ENCODE data around the gene SKOR2.

Gene SKOR2

DNA sequence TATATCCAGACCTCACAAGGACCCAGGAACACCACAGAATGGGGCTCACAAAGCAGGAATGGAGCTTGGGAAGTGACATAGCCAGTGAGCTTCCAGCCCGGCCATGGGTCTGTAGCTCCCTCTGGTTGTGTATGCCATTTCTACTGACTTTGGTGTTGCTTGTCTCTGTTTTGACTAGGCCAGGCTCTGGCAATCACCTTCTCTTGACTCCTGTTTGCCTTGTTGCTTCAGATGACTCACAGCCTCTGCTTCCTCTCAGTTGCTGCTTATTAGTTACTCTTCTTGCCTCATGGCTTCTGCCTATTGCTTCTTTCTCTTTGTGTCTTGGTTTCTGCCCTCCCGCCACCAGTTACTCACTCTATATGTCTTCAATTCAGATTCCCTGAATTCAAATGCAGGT lies 59.5 kb downstream of the SKOR2 start:
- TF ChIP-seq FOXM1 (IDR thresholded peaks at IDR 0.05; ENCODE audit: borderline replicate concordance, low read depth) (no peak), EP300 (IDR thresholded peaks at IDR 0.05; ENCODE audit: borderline replicate concordance) (no peak), CREB1 (IDR thresholded peaks at IDR 0.05; ENCODE audit: low read depth) (no peak), TAF1 (IDR thresholded peaks at IDR 0.05; ENCODE audit: low read depth) (no peak), YY1 (IDR thresholded peaks at IDR 0.05; ENCODE audit: low read depth) (no peak), TEAD4 (IDR thresholded peaks at IDR 0.05) (no peak), EGR1 (IDR thresholded peaks at IDR 0.05) (no peak), NFIC (IDR thresholded peaks at IDR 0.05) (no peak), ZBTB7A (IDR thresholded peaks at IDR 0.05; ENCODE audit: low read depth) (no peak), REST (IDR thresholded peaks at IDR 0.05; ENCODE audit: low read depth) (no peak), TCF12 (IDR thresholded peaks at IDR 0.05; ENCODE audit: low read depth) (no peak)
- TF ChIP-seq, protein P1, sequence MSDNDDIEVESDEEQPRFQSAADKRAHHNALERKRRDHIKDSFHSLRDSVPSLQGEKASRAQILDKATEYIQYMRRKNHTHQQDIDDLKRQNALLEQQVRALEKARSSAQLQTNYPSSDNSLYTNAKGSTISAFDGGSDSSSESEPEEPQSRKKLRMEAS (IDR thresholded peaks at IDR 0.05), result no peak

DNA sequence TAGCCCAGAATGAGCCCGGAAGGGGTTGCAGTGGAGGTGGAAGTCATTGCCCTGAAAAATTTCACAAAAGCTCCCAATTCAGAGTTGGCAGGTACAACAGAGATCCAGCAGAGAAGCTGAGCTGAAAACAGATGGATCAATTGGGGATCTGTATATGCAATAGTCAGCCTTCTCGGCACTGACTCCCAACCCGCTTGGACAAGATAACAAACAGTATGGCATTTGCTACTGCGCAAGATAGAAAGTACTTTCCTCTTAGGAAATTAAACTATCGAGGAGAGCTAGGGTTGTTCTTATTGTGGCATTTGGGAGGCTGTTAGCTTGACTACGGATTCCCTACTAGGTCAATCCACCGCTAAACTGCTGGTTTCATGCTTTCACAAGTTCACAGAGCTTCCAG lies 63.7 kb downstream of the SKOR2 start:
- TF ChIP-seq EP300 (IDR thresholded peaks at IDR 0.05; ENCODE audit: borderline replicate concordance) (no peak), RAD21 (IDR thresholded peaks at IDR 0.05; ENCODE audit: low read depth) (no peak), YY1 (IDR thresholded peaks at IDR 0.05; ENCODE audit: low read depth) (no peak), ZBTB7A (IDR thresholded peaks at IDR 0.05; ENCODE audit: low read depth) (no peak), TAF1 (IDR thresholded peaks at IDR 0.05; ENCODE audit: low read depth) (no peak), CEBPB (IDR thresholded peaks at IDR 0.05) (no peak)
- TF ChIP-seq, protein P1 (IDR thresholded peaks at IDR 0.05), result no peak

GRCh38 chr18:47184419-47185050 lies 66.9 kb downstream of the SKOR2 start:
- no peak for TF ChIP-seq RAD21 (IDR thresholded peaks at IDR 0.05; ENCODE audit: low read depth)
- TF ChIP-seq FOXM1 (IDR thresholded peaks at IDR 0.05; ENCODE audit: borderline replicate concordance, low read depth), result no peak
- no peak for TF ChIP-seq CREB1 (IDR thresholded peaks at IDR 0.05; ENCODE audit: low read depth)
- no peak for TF ChIP-seq EGR1 (IDR thresholded peaks at IDR 0.05)

- TF ChIP-seq, protein P1 (IDR thresholded peaks at IDR 0.05), result no peak
- no peak for TF ChIP-seq RAD21 (IDR thresholded peaks at IDR 0.05; ENCODE audit: low read depth)
- TF ChIP-seq NFIC (IDR thresholded peaks at IDR 0.05), result no peak
- TF ChIP-seq TEAD4 (IDR thresholded peaks at IDR 0.05), result no peak
- no peak for TF ChIP-seq ZBTB7A (IDR thresholded peaks at IDR 0.05; ENCODE audit: low read depth)
- TF ChIP-seq CEBPB (IDR thresholded peaks at IDR 0.05), result no peak
- TF ChIP-seq EP300 (IDR thresholded peaks at IDR 0.05; ENCODE audit: borderline replicate concordance), result no peak
- TF ChIP-seq TCF12 (IDR thresholded peaks at IDR 0.05; ENCODE audit: low read depth), result no peak
- no peak for TF ChIP-seq REST (IDR thresholded peaks at IDR 0.05; ENCODE audit: low read depth)
- no peak for TF ChIP-seq FOXM1 (IDR thresholded peaks at IDR 0.05; ENCODE audit: borderline replicate concordance, low read depth)
- TF ChIP-seq, protein P2, sequence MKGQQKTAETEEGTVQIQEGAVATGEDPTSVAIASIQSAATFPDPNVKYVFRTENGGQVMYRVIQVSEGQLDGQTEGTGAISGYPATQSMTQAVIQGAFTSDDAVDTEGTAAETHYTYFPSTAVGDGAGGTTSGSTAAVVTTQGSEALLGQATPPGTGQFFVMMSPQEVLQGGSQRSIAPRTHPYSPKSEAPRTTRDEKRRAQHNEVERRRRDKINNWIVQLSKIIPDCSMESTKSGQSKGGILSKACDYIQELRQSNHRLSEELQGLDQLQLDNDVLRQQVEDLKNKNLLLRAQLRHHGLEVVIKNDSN (IDR thresholded peaks at IDR 0.05), result no peak
- TF ChIP-seq CREB1 (IDR thresholded peaks at IDR 0.05; ENCODE audit: low read depth), result no peak
- no peak for TF ChIP-seq YY1 (IDR thresholded peaks at IDR 0.05; ENCODE audit: low read depth)
Measured at GRCh38 chr18:47180765-47181164, 70.7 kb downstream of the SKOR2 start.

- no peak for TF ChIP-seq REST (IDR thresholded peaks at IDR 0.05; ENCODE audit: low read depth)
- no peak for TF ChIP-seq YY1 (IDR thresholded peaks at IDR 0.05; ENCODE audit: low read depth)
- TF ChIP-seq RAD21 (IDR thresholded peaks at IDR 0.05; ENCODE audit: low read depth), result no peak
- no peak for TF ChIP-seq CREB1 (IDR thresholded peaks at IDR 0.05; ENCODE audit: low read depth)
- TF ChIP-seq FOXM1 (IDR thresholded peaks at IDR 0.05; ENCODE audit: borderline replicate concordance, low read depth), result no peak
- no peak for TF ChIP-seq EP300 (IDR thresholded peaks at IDR 0.05; ENCODE audit: borderline replicate concordance)
- TF ChIP-seq NFIC (IDR thresholded peaks at IDR 0.05), result no peak
- TF ChIP-seq, protein P1 (IDR thresholded peaks at IDR 0.05), result no peak
- TF ChIP-seq TEAD4 (IDR thresholded peaks at IDR 0.05), result no peak
- no peak for TF ChIP-seq TAF1 (IDR thresholded peaks at IDR 0.05; ENCODE audit: low read depth)
- no peak for TF ChIP-seq ZBTB7A (IDR thresholded peaks at IDR 0.05; ENCODE audit: low read depth)
- TF ChIP-seq TCF12 (IDR thresholded peaks at IDR 0.05; ENCODE audit: low read depth), result no peak
- TF ChIP-seq, protein P2 (IDR thresholded peaks at IDR 0.05), result no peak
- no peak for TF ChIP-seq EGR1 (IDR thresholded peaks at IDR 0.05)
Measured at GRCh38 chr18:47179520-47179919, 71.9 kb downstream of the SKOR2 start.

Measured in Ishikawa (cell line).